ENCODE measurements around the gene C1QTNF3.

DNA sequence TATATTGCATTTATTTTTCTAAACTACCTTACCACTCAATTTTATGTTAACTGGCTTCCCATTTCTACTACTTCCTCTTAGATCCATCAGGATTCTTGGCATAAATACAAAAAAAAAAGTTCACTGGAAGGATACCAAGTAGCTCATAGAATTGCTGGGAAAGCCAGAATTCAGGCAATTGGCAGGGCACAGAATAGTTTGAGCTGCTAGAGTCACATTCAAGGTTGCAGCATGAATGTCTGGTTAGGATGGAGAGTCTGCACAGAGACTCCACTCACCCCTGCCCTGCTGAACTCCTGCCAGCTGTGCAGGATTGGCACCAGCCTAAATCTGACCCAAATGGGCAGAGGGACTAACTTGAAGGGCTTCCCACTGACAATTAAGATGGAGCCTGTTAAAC lies 30.2 kb downstream of the C1QTNF3 start:
- TF ChIP-seq, protein P1, sequence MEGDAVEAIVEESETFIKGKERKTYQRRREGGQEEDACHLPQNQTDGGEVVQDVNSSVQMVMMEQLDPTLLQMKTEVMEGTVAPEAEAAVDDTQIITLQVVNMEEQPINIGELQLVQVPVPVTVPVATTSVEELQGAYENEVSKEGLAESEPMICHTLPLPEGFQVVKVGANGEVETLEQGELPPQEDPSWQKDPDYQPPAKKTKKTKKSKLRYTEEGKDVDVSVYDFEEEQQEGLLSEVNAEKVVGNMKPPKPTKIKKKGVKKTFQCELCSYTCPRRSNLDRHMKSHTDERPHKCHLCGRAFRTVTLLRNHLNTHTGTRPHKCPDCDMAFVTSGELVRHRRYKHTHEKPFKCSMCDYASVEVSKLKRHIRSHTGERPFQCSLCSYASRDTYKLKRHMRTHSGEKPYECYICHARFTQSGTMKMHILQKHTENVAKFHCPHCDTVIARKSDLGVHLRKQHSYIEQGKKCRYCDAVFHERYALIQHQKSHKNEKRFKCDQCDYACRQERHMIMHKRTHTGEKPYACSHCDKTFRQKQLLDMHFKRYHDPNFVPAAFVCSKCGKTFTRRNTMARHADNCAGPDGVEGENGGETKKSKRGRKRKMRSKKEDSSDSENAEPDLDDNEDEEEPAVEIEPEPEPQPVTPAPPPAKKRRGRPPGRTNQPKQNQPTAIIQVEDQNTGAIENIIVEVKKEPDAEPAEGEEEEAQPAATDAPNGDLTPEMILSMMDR (IDR thresholded peaks at IDR 0.05 in 8 of 11, conservative IDR thresholded peaks at IDR 0.05 in 3 of 11), result no peak
- no peak for TF ChIP-seq POLR2AphosphoS5 (IDR thresholded peaks at IDR 0.05)
